HEK293T (cell line): Measurements from ENCODE around the gene SKAP1.

Experiments
- ARNT ChIP-seq: fragments of 450-650 bp; IDR thresholded peaks from 2 replicates; pipeline ENCODE4 v1.6.1; 2017; ENCODE audit warnings: mild to moderate bottlenecking
- BHLHE40 ChIP-seq: fragments of 450-650 bp; IDR thresholded peaks from 2 replicates; pipeline ENCODE4 v1.6.1; 2016; ENCODE audit warnings: mild to moderate bottlenecking, moderate library complexity, borderline replicate concordance
- CTBP1 ChIP-seq: fragments of 450-650 bp; IDR thresholded peaks from 2 replicates; pipeline ENCODE4 v1.6.1; 2016; ENCODE audit warnings: borderline replicate concordance
- ELF4 ChIP-seq: fragments of 450-650 bp; IDR thresholded peaks from 2 replicates; pipeline ENCODE4 v1.6.1; 2017; ENCODE audit warnings: antibody characterized with exemption
- FOXA1 ChIP-seq: fragments of 450-650 bp; IDR thresholded peaks from 2 replicates; pipeline ENCODE4 v1.6.1; 2016; ENCODE audit warnings: mild to moderate bottlenecking
- FOXK2 ChIP-seq: fragments of 450-650 bp; IDR thresholded peaks from 2 replicates; pipeline ENCODE4 v1.6.1; 2016; ENCODE audit warnings: mild to moderate bottlenecking
- FOXM1 ChIP-seq: fragments of 450-650 bp; IDR thresholded peaks from 2 replicates; pipeline ENCODE4 v1.6.1; 2017; ENCODE audit warnings: mild to moderate bottlenecking, borderline replicate concordance
- HDGF ChIP-seq: fragments of 450-650 bp; IDR thresholded peaks from 2 replicates; pipeline ENCODE4 v1.6.1; 2017; ENCODE audit warnings: antibody characterized with exemption, borderline replicate concordance
- NFRKB ChIP-seq: fragments of 450-650 bp; IDR thresholded peaks from 2 replicates; pipeline ENCODE4 v1.6.1; 2016; ENCODE audit warnings: mild to moderate bottlenecking, moderate library complexity
- SP1 ChIP-seq: fragments of 450-650 bp; IDR thresholded peaks from 2 replicates; pipeline ENCODE4 v1.6.1; 2017
- SUZ12 ChIP-seq: fragments of 450-650 bp; IDR thresholded peaks from 2 replicates; pipeline ENCODE4 v1.6.1; 2016; ENCODE audit warnings: mild to moderate bottlenecking
- ZNF384 ChIP-seq: fragments of 450-650 bp; IDR thresholded peaks from 2 replicates; pipeline ENCODE4 v1.6.1; 2016
- TF ChIP-seq, protein P1 (sequence below): fragments of 450-650 bp; IDR thresholded peaks from 2 replicates; pipeline ENCODE4 v1.6.1; 2016

DNA sequence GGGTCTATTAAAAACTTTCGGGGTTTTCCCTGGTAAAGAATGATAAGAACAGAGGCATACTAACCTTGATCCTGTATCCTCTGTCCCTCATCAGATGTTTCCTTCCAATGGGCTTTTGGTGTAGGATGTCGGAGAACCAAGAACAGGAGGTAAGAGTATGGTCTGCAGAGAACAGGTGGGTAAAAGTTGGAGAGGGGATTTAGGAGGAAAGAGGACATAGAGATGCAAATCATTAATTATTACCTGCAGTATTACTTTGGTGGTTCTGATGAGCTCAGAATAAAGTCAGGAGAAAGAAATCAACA is 318.1 kb downstream of the SKAP1 start:
- no peak for TF ChIP-seq SP1
- TF ChIP-seq FOXM1, result no peak
- no peak for TF ChIP-seq FOXK2
- no peak for TF ChIP-seq ZNF384
- no peak for TF ChIP-seq SUZ12
- TF ChIP-seq NFRKB, result no peak
- TF ChIP-seq HDGF, result no peak
- TF ChIP-seq ELF4, result no peak
- TF ChIP-seq, protein P1, sequence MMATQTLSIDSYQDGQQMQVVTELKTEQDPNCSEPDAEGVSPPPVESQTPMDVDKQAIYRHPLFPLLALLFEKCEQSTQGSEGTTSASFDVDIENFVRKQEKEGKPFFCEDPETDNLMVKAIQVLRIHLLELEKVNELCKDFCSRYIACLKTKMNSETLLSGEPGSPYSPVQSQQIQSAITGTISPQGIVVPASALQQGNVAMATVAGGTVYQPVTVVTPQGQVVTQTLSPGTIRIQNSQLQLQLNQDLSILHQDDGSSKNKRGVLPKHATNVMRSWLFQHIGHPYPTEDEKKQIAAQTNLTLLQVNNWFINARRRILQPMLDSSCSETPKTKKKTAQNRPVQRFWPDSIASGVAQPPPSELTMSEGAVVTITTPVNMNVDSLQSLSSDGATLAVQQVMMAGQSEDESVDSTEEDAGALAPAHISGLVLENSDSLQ, result no peak
- no peak for TF ChIP-seq CTBP1
- no peak for TF ChIP-seq BHLHE40
- no peak for TF ChIP-seq FOXA1
- no peak for TF ChIP-seq ARNT
